ENCODE data around the gene RSPH1. TPM values are rescaled to one million over a fixed set of nuclear protein-coding genes. Genes with fewer than 3 reads are reported as not detected.

Gene RSPH1
- total and polyA plus RNA-seq, 2 of the 8 experiments (the other 6 are each of a cell fraction or from before 2014, with no cell fraction given) = 0.24 TPM; not detected in 1

DNA sequence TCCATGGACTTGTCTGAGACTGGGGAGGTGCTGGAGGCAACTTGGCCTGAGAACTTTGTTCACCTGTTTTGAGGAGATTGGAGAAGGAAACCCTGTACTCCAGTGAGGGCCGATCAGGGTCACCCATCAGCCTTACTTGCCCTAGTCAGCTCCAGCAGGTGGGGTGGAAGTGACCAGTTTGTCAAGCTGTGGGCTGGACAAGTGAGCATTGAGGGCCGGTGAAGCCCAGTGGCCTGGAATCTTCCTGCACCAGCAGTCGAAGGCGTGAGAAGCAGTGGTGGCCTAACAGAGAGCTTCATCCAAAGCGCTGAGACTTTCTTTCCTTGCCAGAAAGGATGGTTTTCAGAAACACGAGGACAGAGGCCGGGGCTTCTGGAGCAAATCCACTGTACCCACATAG, 27.2 kb upstream of the RSPH1 start:
- POLR2A ChIA-PET (ENCODE audit: partially characterized antibody) = interaction anchor here (3.3 kb wide), 1 partner anchor 9 kb away, joined by 19 read pairs; the partner anchor contains the start of gene SLC37A1
- Histone ChIP-seq H3K9me3 (ENCODE audit: insufficient read depth in 2 of 2, low read depth in 1 of 2, low read length in 1 of 2) (no peaks in the 10 kb centered on the region), H2BK15ac (ENCODE audit: low read length) (no peak overlapping the region), H3K4me3 (ENCODE audit: extremely low read depth in 1 of 4, insufficient read depth in 2 of 4, low read depth in 3 of 4, low read length in 4 of 4) (no peak overlapping the region), H3K14ac (ENCODE audit: insufficient read length) (no peak overlapping the region), H3K4me2 (ENCODE audit: insufficient read depth in 1 of 2, low read depth in 2 of 2, low read length in 2 of 2) (no peak overlapping the region), H3K27me3 (replicated peaks in 1 of 4; ENCODE audit: control insufficient read depth in 3 of 4, extremely low read depth in 1 of 4, insufficient read depth in 3 of 4, low read length in 3 of 4) (no peaks in the 10 kb centered on the region), H2AFZ (ENCODE audit: low read length) (no peak overlapping the region), H3K4me1 (replicated peaks in 1 of 4; ENCODE audit: control insufficient read depth in 3 of 4, insufficient read depth in 4 of 4, low read length in 3 of 4) (peaks cover 8 to 18% (median 14%) of the 10 kb centered on the region in 4 experiments), H3K79me1 (ENCODE audit: low read depth, low read length) (peaks cover 2% of the 10 kb centered on the region; the same call in 1 of the 2 replicates), H3K18ac (ENCODE audit: extremely low read depth, low read length) (0 out of 2 replicates have a peak overlapping the region, but pooled peaks have one; percentile 38), H3K36me3 (ENCODE audit: control insufficient read depth in 2 of 4, insufficient read depth in 4 of 4, low read length in 3 of 4) (peaks cover 0 to 36% (median 18%) of the 10 kb centered on the region in 4 experiments), H4K8ac (ENCODE audit: extremely low read depth, insufficient read depth, low read length) (no peak overlapping the region), H4K91ac (replicated peaks; ENCODE audit: insufficient read length, low read length) (no peak overlapping the region), H3K4ac (replicated peaks; ENCODE audit: insufficient read length, low read depth, low read length) (no peak overlapping the region), H2BK5ac (ENCODE audit: low read depth, low read length) (no peak overlapping the region), H2BK12ac (ENCODE audit: low read depth, low read length) (no peak overlapping the region), H4K20me1 (replicated peaks in 1 of 2; ENCODE audit: control insufficient read depth in 1 of 2, insufficient read depth in 2 of 2, low read length in 2 of 2) (no peaks in the 10 kb centered on the region), H3K23me2 (ENCODE audit: low read depth, low read length) (no peaks in the 10 kb centered on the region), H2AK5ac (ENCODE audit: low read depth, low read length) (0 out of 2 replicates have a peak overlapping the region, but pooled peaks have one; percentile 41), H3K23ac (ENCODE audit: insufficient read length) (no peak overlapping the region), H3K27ac (ENCODE audit: low read depth, low read length) (no peak overlapping the region), H4K5ac (ENCODE audit: insufficient read length, low read depth, low read length) (no peak overlapping the region), H3K9ac (replicated peaks in 1 of 4; ENCODE audit: extremely low read depth in 1 of 4, low read depth in 3 of 4, low read length in 3 of 4) (no peak overlapping the region), H3K79me2 (ENCODE audit: control insufficient read depth in 1 of 2, insufficient read depth in 2 of 2, low read length in 2 of 2) (peaks cover 0 to 9% of the 10 kb centered on the region in 2 experiments; a peak in 1 of 4 replicates), H2BK20ac (ENCODE audit: low read length) (no peak overlapping the region), H3K56ac (replicated peaks; ENCODE audit: insufficient read length, low read depth, low read length) (no peak overlapping the region), H2BK120ac (replicated peaks; ENCODE audit: low read depth, low read length) (no peak overlapping the region)
- DNase-seq (ENCODE audit: low read depth in 1 of 2, low spot score in 2 of 2) = no peak
- FAIRE-seq = no peak
- no peak for TF ChIP-seq RFX5 (IDR thresholded peaks at IDR 0.05; ENCODE audit: borderline replicate concordance, low read depth, low read length)
- TF ChIP-seq TAF1 (IDR thresholded peaks at IDR 0.05; ENCODE audit: low read depth, low read length) = no peak
- TF ChIP-seq POLR2AphosphoS5 (IDR thresholded peaks at IDR 0.05; ENCODE audit: low read depth, low read length) = no peak
- no peak for TF ChIP-seq ASH2L (IDR thresholded peaks at IDR 0.05; ENCODE audit: low read length)
- WGBS, 2 experiments (ENCODE audit: extremely low coverage in 1 of 2, insufficient coverage in 1 of 2, insufficient read length in 1 of 2, insufficient replicate concordance in 2 of 2, low coverage in 1 of 2, low lambda C conversion rate in 2 of 2, missing lambda C conversion rate in 1 of 2) = 91% methylated on average over 7 of the region's 7 CpGs; no CpG with 5 or more reads in 1 of the 2 experiments
- CTCF ChIA-PET (ENCODE audit: partially characterized antibody) = interaction anchor here (1.2 to 2.0 kb wide), 2 partner anchors 13 to 197 kb away, joined by 4 to 8 read pairs; no protein-coding TSS in a partner anchor

Measured in H1 (cell line).